B cell (primary cell): Measurements from ENCODE around the gene CDKAL1.
"Not testable (repeated sequence)": the region's sequence is repeated elsewhere in the genome, so short reads cannot be mapped to it uniquely, and the experiment has no call there.

Experiments
- CTCF ChIP-seq: fragments of 200-600 bp; IDR thresholded peaks from one replicate; pipeline ENCODE4 v1.8.0; 2022; ENCODE audit warnings: antibody characterized with exemption, mild to moderate bottlenecking
- EZH2 ChIP-seq: IDR thresholded peaks from 2 replicates; pipeline ENCODE4 v1.6.1; 2012; ENCODE audit warnings: borderline replicate concordance, low read depth, mild to moderate bottlenecking, moderate library complexity, low read length; ENCODE audit not compliant: insufficient read depth, poor library complexity, severe bottlenecking

GRCh38 chr6:20525208-20525607, 9.0 kb upstream of the CDKAL1 start:
- TF ChIP-seq CTCF, EZH2: not testable (repeated sequence)
